Skeletal muscle satellite cell (primary cell): ENCODE measurements around the gene CYB561D1.
"Not testable (repeated sequence)": the region's sequence is repeated elsewhere in the genome, so short reads cannot be mapped to it uniquely, and the experiment has no call there.

Experiments
- H3K27me3 ChIP-seq: 2 replicates; pipeline ENCODE4 v1.7.0; 2013; ENCODE audit warnings: low read length; ENCODE audit not compliant: control insufficient read depth, insufficient read depth
- H3K36me3 ChIP-seq: 2 replicates; pipeline ENCODE4 v1.7.0; 2013; ENCODE audit warnings: mild to moderate bottlenecking, control low read depth, low read length; ENCODE audit not compliant: insufficient read depth
- H3K4me1 ChIP-seq: 2 replicates; pipeline ENCODE4 v1.7.0; 2013; ENCODE audit warnings: low read length; ENCODE audit not compliant: control insufficient read depth, insufficient read depth
- H3K4me2 ChIP-seq: 2 replicates; pipeline ENCODE4 v1.7.0; 2013; ENCODE audit warnings: mild to moderate bottlenecking, low read length
- H3K4me3 ChIP-seq: 2 replicates; pipeline ENCODE4 v1.7.0; 2013; ENCODE audit warnings: low read length
- H3K9ac ChIP-seq: 2 replicates; pipeline ENCODE4 v1.7.0; 2013; ENCODE audit warnings: mild to moderate bottlenecking, low read depth, low read length, moderate library complexity
- H3K9me3 ChIP-seq: replicated peaks from 2 replicates; pipeline ENCODE4 v1.7.0; 2013; ENCODE audit warnings: mild to moderate bottlenecking, control low read depth, low read length

Gene CYB561D1

DNA sequence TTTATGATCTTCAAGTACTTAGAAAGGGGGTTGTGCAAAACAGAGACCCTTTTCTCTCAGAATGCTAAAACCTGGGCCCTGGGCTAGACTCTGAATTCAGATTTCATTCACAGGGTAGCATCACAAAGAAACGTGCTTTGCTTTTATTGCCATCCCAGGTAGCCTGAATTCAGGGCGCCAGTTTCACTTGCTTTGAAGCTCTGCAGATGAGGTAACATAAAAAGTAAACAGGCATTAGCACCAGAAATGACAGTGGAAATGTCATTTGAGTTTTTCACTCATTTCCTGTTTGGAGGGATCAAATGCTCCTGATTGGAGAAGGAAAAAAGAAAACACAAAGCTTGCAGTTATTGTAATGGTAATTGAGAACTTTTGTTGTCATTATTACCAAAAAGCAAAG is 25.0 kb upstream of the CYB561D1 start:
- Histone ChIP-seq H3K9ac (no peak overlapping the region), H3K36me3 (no peaks in the 10 kb centered on the region), H3K9me3 (no peaks in the 10 kb centered on the region), H3K4me1 (peaks cover 4% of the 10 kb centered on the region), H3K4me3 (no peak overlapping the region), H3K27me3 (peaks cover 90% of the 10 kb centered on the region), H3K4me2 (no peak overlapping the region)

DNA sequence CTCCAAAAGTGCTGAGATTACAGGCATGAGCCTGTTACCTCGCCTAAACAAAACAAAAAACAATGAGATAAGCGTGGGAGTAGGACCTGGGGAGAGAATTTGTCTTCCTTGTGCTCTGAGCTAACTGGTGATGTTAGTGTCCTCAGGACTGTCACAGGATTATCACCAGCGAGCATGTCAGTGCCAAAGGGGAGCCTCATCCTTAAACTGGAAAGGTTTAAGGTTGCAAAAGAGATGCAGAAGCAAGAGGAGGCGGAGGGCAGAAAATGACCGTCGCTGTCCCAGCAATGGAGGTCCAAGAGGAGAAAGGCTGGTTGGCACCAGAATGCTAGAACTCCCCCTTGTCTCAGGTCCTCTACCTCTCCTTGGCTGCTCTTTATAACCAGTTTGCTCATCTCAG is 23.6 kb upstream of the CYB561D1 start:
- Histone ChIP-seq H3K4me1 (peaks cover 4% of the 10 kb centered on the region), H3K9me3 (no peaks in the 10 kb centered on the region), H3K36me3 (no peaks in the 10 kb centered on the region), H3K4me2 (no peak overlapping the region), H3K4me3 (no peak overlapping the region), H3K27me3 (peaks cover 87% of the 10 kb centered on the region), H3K9ac (no peak overlapping the region)

DNA sequence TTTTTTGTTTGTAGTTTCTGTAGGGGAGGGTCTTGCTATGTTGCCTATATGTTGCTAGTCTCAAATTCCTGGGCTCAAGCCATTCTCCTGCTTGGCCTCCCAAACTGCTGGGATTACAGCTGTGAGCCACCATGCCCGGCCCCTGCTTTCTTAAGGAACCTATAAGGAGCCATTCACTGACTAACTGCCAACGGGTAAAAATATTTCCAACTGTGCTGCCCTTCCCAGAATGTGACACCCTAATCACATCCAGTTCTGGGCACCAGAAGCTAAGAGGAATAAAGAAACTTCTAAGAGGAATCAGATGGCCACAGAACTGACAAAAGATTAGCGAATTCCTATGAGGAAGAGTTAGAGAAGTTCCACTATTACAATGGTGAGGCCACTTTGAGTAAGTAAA is 21.1 kb upstream of the CYB561D1 start:
- H3K36me3 ChIP-seq, result no peaks in the 10 kb centered on the region
- H3K4me2 ChIP-seq, result no peak overlapping the region
- no peaks in the 10 kb centered on the region for H3K9me3 ChIP-seq
- H3K4me1 ChIP-seq, result no peaks in the 10 kb centered on the region
- H3K27me3 ChIP-seq, result peaks cover 79% of the 10 kb centered on the region
- H3K9ac ChIP-seq, result no peak overlapping the region
- no peak overlapping the region for H3K4me3 ChIP-seq

DNA sequence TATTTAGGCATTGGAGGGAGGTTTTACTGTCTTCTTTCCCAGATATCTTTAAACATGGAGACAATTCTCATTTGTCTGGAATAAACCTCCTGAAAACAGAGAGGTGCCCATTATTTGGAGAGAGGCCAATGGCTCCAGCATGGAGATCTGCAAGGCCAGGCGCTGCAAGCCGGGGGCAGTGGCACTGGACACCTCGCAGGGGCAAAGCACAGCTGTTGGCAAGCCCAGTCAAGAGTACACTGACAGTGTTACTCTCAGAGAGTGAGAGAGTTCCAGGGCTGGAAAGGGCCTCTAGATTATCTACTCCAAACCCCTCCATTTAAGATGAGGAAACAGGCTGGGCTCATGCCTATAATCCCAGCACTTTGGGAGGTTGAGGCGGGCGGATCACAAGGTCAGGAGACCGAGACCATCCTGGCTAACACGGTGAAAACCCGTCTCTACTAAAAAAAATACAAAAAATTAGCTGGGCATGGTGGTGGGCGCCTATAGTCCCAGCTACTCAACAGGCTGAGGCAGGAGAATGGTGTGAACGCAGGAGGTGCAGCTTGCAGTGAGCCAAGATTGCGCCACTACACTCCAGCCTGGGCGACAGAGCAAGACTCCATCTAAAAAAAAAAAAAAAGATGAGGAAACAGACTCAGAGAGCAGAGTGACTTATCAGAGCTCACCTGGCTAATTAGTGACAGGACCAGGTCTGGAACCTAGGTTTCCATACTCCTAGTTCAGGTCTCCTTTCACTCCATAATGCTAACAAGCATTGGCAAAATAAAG is 20.4 kb upstream of the CYB561D1 start:
- H3K27me3 ChIP-seq, result peaks cover 79% of the 10 kb centered on the region
- H3K36me3 ChIP-seq, H3K4me2 ChIP-seq, H3K9ac ChIP-seq, H3K4me3 ChIP-seq, H3K9me3 ChIP-seq, H3K4me1 ChIP-seq: not testable (repeated sequence)

DNA sequence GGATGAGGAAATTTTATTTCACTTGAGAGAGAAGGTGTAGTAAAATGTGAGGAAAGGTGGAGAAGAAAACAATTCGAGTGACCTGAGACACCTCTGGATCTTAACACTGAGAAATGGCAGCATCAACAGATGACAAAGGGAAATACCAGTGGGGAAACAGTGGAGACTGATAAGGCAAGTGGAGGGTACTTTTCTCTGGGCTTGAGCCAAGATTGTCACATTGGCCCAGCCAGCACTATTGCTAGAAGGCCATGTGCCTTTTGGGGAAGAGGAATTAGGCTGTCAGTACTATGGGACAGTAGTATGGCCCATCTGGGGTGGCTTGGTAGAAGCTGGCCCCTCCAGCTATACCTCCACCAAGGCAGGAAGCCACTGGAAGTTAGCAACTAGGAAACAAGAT is 19.2 kb upstream of the CYB561D1 start:
- H3K9ac ChIP-seq, result no peak overlapping the region
- no peaks in the 10 kb centered on the region for H3K36me3 ChIP-seq
- H3K4me2 ChIP-seq, result no peak overlapping the region
- H3K9me3 ChIP-seq, result no peaks in the 10 kb centered on the region
- H3K27me3 ChIP-seq, result peaks cover 82% of the 10 kb centered on the region
- no peak overlapping the region for H3K4me3 ChIP-seq
- H3K4me1 ChIP-seq, result no peaks in the 10 kb centered on the region

DNA sequence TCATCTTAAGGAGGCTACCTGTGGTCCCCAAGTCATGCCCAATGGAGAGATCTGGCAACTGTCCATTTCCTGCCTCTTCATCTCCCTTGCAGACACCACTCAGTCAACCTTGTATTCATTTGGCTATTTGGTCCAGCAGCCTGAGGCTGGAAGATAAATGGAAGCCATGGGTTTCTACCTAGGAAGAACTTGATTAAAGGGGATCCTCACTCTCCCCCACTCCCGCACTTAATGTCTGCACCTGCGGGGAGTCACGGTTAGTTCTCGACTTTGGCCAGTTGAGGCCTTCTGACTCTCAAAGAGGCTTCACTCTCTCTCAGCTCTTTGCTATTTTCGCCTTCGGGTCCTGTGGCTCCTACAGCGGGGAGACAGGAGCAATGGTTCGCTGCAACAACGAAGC is 18.6 kb upstream of the CYB561D1 start:
- Histone ChIP-seq H3K27me3 (peaks cover 82% of the 10 kb centered on the region), H3K4me1 (no peaks in the 10 kb centered on the region), H3K4me3 (no peak overlapping the region), H3K36me3 (no peaks in the 10 kb centered on the region), H3K9me3 (no peaks in the 10 kb centered on the region), H3K9ac (no peak overlapping the region), H3K4me2 (no peak overlapping the region)

DNA sequence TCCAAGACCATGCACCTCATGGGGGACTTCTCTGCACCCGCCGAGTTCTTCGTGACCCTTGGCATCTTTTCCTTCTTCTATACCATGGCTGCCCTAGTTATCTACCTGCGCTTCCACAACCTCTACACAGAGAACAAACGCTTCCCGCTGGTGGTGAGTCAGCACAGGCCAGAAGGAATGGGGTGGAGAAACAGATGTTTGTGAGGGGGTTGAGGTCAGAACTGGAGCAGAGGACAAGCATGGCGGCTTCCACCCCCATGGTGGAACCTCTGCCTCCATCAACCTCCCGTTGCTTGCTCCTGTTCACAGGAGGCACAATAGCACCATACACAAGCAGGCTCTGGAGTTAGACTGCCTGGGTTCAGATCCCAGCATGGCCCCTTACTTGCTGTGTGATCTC is 17.1 kb upstream of the CYB561D1 start:
- H3K9me3 ChIP-seq, result no peaks in the 10 kb centered on the region
- no peaks in the 10 kb centered on the region for H3K36me3 ChIP-seq
- no peak overlapping the region for H3K4me3 ChIP-seq
- no peak overlapping the region for H3K4me2 ChIP-seq
- H3K9ac ChIP-seq, result no peak overlapping the region
- no peaks in the 10 kb centered on the region for H3K4me1 ChIP-seq
- peaks cover 78% of the 10 kb centered on the region for H3K27me3 ChIP-seq

DNA sequence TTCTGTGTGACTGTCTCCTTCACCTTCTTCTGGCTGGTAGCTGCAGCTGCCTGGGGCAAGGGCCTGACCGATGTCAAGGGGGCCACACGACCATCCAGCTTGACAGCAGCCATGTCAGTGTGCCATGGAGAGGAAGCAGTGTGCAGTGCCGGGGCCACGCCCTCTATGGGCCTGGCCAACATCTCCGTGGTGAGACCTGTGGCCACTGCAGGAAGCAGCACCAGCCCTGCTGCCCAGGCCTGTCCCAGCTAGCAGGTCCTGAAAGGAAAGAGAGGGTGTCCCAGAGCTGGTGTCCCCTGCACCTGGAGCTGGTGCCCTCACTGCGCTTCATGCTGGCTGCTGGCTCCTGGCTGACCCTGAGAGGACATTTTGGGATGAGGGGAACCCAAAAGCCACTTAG is 16.1 kb upstream of the CYB561D1 start:
- Histone ChIP-seq H3K4me3 (no peak overlapping the region), H3K4me1 (peaks cover under 1% of the 10 kb centered on the region), H3K27me3 (peaks cover 68% of the 10 kb centered on the region), H3K9ac (no peak overlapping the region), H3K36me3 (no peaks in the 10 kb centered on the region), H3K4me2 (no peak overlapping the region), H3K9me3 (no peaks in the 10 kb centered on the region)

DNA sequence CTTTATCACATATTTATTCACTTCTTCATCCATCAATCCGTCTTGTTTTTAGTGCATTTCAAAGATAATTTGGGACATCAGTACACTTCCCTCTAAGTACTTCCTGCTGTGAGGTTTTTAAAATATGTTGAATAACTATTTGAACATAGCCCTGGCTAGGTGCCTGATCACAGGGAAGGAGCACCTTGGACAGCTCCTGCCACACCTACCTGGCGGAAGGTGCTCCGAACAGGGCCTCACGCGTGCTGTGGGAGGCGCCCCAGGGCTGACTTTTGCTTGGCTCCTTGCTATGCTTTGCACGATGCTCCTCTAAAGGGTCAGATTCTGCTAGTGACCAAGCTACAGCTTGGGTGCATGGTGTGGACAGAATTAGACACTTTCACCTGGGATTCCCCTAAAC is 15.1 kb upstream of the CYB561D1 start:
- Histone ChIP-seq H3K4me1 (peaks cover 7% of the 10 kb centered on the region), H3K36me3 (no peaks in the 10 kb centered on the region), H3K9me3 (no peaks in the 10 kb centered on the region), H3K27me3 (peaks cover 60% of the 10 kb centered on the region), H3K4me2 (no peak overlapping the region), H3K9ac (no peak overlapping the region), H3K4me3 (no peak overlapping the region)

DNA sequence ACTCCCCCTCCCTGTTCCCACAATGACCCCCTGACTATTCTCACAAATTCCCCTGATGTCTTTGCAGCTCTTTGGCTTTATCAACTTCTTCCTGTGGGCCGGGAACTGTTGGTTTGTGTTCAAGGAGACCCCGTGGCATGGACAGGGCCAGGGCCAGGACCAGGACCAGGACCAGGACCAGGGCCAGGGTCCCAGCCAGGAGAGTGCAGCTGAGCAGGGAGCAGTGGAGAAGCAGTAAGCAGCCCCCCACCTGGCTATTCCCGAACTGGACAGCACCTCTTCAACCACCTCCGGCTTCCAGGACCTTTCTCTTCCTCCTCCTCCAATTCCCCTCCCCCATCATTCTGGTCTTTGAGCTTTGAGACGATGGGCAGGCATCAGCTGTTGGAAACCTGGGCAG is 14.6 kb upstream of the CYB561D1 start:
- Histone ChIP-seq H3K4me2 (no peak overlapping the region), H3K27me3 (peaks cover 56% of the 10 kb centered on the region), H3K9me3 (no peaks in the 10 kb centered on the region), H3K4me3 (no peak overlapping the region), H3K9ac (no peak overlapping the region), H3K36me3 (no peaks in the 10 kb centered on the region), H3K4me1 (peaks cover 7% of the 10 kb centered on the region)

DNA sequence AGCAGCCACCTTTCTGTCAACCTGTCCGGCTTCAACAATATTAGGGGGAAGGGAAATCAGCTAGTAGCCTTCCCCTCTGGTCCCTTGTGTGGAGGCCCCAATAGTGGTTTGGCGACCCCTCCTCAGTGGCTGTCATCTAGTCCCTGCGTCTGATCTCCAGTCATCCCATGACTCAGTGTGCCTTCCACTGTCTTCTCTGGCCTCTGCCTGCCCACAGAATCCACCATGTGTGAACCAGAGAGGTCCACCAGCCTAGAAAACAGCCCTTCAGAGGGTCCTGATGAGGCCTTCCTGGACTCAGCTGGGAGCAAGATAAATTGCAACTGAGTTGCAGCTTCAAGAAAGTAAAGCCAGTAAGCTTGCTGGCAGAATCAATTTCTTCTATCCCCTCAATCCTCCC is 14.0 kb upstream of the CYB561D1 start:
- Histone ChIP-seq H3K36me3 (no peaks in the 10 kb centered on the region), H3K27me3 (peaks cover 52% of the 10 kb centered on the region), H3K9ac (no peak overlapping the region), H3K9me3 (no peaks in the 10 kb centered on the region), H3K4me1 (peaks cover 12% of the 10 kb centered on the region), H3K4me3 (no peak overlapping the region), H3K4me2 (no peak overlapping the region)

DNA sequence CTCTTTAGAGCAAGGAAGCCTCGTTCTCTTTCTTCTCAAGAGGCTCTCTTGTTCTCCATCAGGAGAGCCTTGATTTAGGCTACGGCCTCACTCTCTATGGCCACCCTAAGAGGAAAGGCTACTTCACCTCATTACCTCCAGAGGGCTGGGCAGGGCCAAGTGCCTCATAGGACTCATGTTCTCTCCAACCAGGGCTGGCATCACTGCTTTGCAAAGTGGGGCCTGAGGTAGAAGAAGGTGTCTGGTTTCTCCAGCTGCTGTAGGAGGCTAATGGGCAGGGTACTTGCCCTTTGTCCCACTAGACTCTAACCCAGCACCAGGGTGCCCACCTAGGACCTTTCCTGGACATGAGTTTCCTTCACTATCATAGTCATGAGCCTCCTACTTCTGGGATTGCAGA is 12.2 kb upstream of the CYB561D1 start:
- peaks cover 8% of the 10 kb centered on the region for H3K36me3 ChIP-seq
- no peak overlapping the region for H3K9ac ChIP-seq
- no peak overlapping the region for H3K4me2 ChIP-seq
- peaks cover 18% of the 10 kb centered on the region for H3K4me1 ChIP-seq
- peaks cover 39% of the 10 kb centered on the region for H3K27me3 ChIP-seq
- no peak overlapping the region for H3K4me3 ChIP-seq
- H3K9me3 ChIP-seq, result no peaks in the 10 kb centered on the region
